Lower lobe of right lung (tissue), 2 donors: Measurements from ENCODE around the gene GDPGP1. TPM values are rescaled to one million over a fixed set of nuclear protein-coding genes. Genes with fewer than 3 reads are reported as not detected.
"Not testable (repeated sequence)": the region's sequence is repeated elsewhere in the genome, so short reads cannot be mapped to it uniquely, and the experiment has no call there.

Source experiments
- ATAC-seq, 2 donors: fragments of 200-7000 bp; cut with Tn5 transposase; one replicate each; pipeline ENCODE4 v1.9.1; 2020 to 2022; ENCODE audit warnings: mild to moderate bottlenecking in 2 of 2, moderate library complexity in 2 of 2
- DNase-seq: peaks from one replicate; pipeline ENCODE4 v3.0.0-alpha.2; 2020
- H3K27ac ChIP-seq: fragments of 200-600 bp; one replicate; pipeline ENCODE4 v1.8.0; 2022
- H3K27me3 ChIP-seq: fragments of 200-600 bp; one replicate; pipeline ENCODE4 v1.8.0; 2022; ENCODE audit warnings: low read depth
- H3K36me3 ChIP-seq: fragments of 200-600 bp; one replicate; pipeline ENCODE4 v1.8.0; 2022; ENCODE audit warnings: mild to moderate bottlenecking
- H3K4me1 ChIP-seq: fragments of 200-600 bp; one replicate; pipeline ENCODE4 v1.8.0; 2022
- H3K4me3 ChIP-seq: fragments of 200-600 bp; one replicate; pipeline ENCODE4 v1.8.0; 2022; ENCODE audit warnings: mild to moderate bottlenecking
- H3K9me3 ChIP-seq: fragments of 200-600 bp; one replicate; pipeline ENCODE4 v1.8.0; 2022
- intact Hi-C: fragments of 100-400 bp; cut with DNase I; formaldehyde crosslinking; loops from one replicate; pipeline ENCODE4 v1.11.0; 2022
- total RNA-seq: library from RNA; stranded (reverse); fragmentation: NEBNext Ultra II Directional; extraction: Animal tissue kit (Norgen Biotek cat#: 25700); gene quantifications from one replicate; pipeline ENCODE4 v1.2.1, GENCODE V29; 2021
- TF ChIP-seq, protein P1 (sequence below): fragments of 200-600 bp; IDR thresholded peaks from one replicate; pipeline ENCODE4 v1.8.0; 2022; ENCODE audit warnings: antibody characterized with exemption, mild to moderate bottlenecking
- donor health status: DM: no; HTN: yes; CAD: no; lungs with severe emphysema.

Gene GDPGP1
- total RNA-seq, 1 donor from 2014 or later = 13.1 TPM

DNA sequence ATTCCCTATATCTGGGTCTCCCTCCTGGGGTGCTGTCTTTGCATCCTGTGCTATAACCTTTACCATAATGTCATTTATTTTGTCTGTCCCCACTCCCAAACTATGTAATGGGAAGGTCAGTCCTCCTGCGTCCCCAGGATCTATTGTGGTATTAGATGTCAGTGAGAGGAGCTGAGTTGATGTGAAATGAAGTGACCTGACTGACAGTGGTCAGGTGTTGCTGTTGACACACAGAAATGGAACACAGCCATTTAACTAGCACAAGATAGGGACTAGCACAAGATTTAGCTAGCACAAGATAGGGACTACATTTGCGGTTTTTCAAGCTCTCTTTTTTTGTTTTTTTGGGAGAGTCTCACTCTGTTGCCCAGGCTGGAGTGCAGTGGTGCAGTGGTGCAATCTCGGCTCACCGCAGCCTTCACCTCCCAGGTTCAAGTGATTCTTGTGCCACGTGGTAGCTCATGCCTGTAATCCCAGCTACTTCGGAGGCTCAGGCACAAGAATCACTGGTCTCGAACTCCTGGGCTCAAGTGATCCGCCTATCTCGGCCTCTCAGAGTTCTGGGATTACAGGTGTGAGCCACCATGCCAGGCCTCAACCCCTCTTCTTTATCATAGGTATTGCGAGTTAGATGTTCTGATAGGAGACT lies 36.6 kb downstream of the GDPGP1 start:
- Histone ChIP-seq H3K36me3 (peaks cover 77% of the 10 kb centered on the region), H3K4me3 (no peak overlapping the region), H3K27ac (no peak overlapping the region), H3K27me3 (no peaks in the 10 kb centered on the region), H3K4me1 (peaks cover 41% of the 10 kb centered on the region), H3K9me3 (no peaks in the 10 kb centered on the region)
- intact Hi-C loops = no loop called here
- ATAC-seq (no peak), DNase-seq (no peak)
- TF ChIP-seq, protein P1, sequence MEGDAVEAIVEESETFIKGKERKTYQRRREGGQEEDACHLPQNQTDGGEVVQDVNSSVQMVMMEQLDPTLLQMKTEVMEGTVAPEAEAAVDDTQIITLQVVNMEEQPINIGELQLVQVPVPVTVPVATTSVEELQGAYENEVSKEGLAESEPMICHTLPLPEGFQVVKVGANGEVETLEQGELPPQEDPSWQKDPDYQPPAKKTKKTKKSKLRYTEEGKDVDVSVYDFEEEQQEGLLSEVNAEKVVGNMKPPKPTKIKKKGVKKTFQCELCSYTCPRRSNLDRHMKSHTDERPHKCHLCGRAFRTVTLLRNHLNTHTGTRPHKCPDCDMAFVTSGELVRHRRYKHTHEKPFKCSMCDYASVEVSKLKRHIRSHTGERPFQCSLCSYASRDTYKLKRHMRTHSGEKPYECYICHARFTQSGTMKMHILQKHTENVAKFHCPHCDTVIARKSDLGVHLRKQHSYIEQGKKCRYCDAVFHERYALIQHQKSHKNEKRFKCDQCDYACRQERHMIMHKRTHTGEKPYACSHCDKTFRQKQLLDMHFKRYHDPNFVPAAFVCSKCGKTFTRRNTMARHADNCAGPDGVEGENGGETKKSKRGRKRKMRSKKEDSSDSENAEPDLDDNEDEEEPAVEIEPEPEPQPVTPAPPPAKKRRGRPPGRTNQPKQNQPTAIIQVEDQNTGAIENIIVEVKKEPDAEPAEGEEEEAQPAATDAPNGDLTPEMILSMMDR = no peak

DNA sequence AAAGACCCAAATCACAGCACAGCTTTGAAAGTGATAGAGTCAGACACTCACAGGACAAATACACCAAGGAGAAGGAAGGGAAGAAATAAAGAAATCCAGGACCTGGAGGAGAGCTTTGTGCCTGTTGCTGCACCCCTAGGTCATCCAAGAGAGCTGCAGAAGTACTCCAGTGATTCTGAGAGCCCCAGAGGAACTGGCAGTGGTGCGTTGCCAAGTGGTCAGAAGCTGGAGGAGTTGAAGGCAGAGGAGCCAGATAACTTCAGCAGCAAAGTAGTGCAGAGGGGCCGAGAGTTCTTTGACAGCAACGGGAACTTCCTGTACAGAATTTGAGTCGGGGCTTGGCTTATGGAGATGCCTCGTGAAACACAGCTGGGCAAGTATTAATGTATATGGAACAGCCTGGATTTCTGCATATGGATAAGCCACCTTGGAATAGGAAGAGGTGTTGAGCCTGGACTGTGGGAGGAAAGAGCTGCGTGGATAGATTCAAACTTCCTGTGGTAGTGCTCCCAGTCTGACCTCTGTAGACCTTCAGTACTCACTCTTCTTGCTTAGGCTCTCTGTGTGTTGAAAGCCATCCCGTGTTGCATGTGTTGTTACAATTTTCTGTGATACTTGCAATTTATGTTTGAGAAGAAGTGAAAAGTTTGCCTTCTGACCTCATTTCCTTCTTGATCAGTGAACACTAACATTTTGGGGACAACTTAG lies 37.6 kb downstream of the GDPGP1 start:
- Histone ChIP-seq H3K4me3 (no peak overlapping the region), H3K27ac (no peak overlapping the region), H3K9me3 (no peaks in the 10 kb centered on the region), H3K4me1 (peaks cover 38% of the 10 kb centered on the region), H3K36me3 (peaks cover 77% of the 10 kb centered on the region), H3K27me3 (no peaks in the 10 kb centered on the region)
- intact Hi-C loops = no loop called here
- DNase-seq (no peak), ATAC-seq (peak; percentile 23 to 37)
- TF ChIP-seq, protein P1 = no peak

DNA sequence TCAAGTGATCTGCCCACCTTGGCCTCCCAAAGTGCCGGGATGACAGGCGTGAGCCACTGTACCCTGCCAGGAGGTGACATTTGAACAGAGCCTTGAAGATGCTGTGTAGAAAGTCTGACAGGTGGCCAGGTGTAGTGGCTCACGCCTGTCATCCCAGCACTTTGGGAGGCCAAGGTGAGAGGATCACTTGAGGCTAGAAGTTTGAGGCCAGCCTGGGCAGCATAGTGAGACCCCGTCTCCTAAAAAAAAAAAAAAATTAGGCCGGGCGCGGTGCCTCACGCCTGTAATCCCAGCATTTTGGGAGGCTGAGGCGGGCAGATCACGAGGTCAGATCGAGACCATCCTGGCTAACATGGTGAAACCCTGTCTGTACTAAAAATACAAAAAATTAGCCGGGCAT lies 44.5 kb downstream of the GDPGP1 start:
- DNase-seq, intact Hi-C loops, H3K27ac ChIP-seq, H3K9me3 ChIP-seq, H3K4me1 ChIP-seq, H3K27me3 ChIP-seq, ATAC-seq, H3K4me3 ChIP-seq: not testable (repeated sequence)
- H3K36me3 ChIP-seq = peaks cover 16% of the 10 kb centered on the region

DNA sequence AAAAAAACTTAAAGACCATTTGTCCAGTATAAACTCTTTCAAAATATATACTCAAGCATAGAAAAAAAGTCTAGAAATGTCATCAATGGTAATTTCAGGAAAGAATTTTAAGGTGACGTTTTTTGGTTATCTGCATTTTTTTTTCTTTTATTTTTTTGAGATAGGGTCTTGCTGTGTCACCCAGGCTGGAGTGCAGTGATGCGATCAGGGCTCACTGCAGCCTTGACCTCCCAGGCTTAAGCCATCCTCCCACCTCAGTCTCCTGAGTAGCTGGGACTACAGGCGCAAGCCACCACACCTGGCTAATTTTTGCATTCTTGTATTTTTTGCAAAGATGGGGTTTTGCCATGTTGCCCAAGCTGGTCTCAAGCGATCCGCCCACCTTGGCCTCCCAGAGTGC lies 46.7 kb downstream of the GDPGP1 start:
- intact Hi-C loops = not testable (repeated sequence)

DNA sequence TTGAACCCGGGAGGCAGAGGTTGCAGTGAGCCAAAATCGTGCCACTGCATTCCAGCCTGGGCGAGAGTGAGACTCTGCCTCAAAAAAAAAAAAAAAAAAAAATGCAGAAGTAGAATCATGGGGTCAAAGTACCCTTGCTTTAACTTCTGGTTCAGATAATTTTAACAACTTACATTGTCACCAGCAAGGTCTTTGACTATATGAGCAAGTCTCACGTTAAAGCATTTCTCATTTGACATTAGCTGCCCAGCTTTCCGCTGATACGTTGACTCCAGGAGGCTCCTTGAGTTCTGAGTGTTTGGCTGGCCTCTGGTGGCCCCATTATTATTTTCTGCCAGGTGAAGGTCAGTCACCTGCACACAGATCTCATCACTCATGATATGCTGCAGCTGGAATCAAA lies 47.6 kb downstream of the GDPGP1 start:
- H3K9me3 ChIP-seq, H3K36me3 ChIP-seq, intact Hi-C loops, ATAC-seq, DNase-seq, H3K4me1 ChIP-seq, H3K27ac ChIP-seq, H3K27me3 ChIP-seq, H3K4me3 ChIP-seq: not testable (repeated sequence)

More for the DNA sequence above, 46.7 kb downstream of the GDPGP1 start:
- H3K9me3 ChIP-seq, DNase-seq, H3K27ac ChIP-seq, H3K36me3 ChIP-seq, H3K27me3 ChIP-seq, H3K4me1 ChIP-seq, ATAC-seq, H3K4me3 ChIP-seq: not testable (repeated sequence)

DNA sequence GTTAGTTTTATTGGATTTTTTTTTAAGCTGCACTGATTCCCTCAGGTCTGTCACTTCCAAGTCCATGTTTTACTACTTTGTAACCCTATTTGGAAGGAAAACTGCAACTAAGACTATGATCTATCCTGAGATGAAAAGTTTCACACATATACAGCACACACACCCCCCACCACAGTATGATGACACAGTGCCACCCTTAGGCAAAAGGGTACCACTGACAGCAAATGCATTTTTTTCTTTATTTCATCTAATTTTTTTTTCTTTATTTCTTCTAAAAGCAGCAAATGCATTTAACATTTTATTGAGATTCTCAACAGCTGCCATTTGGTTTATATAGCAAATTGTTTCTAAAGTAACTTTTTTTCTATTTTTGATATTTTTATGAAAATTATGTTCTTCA lies 52.7 kb downstream of the GDPGP1 start:
- DNase-seq (no peak), ATAC-seq (no peak)
- intact Hi-C loops = no loop called here
- no peaks in the 10 kb centered on the region for H3K27me3 ChIP-seq
- TF ChIP-seq, protein P1 = peak; percentile 43
- no peaks in the 10 kb centered on the region for H3K4me1 ChIP-seq
- H3K36me3 ChIP-seq = no peaks in the 10 kb centered on the region
- H3K4me3 ChIP-seq = no peak overlapping the region
- no peak overlapping the region for H3K27ac ChIP-seq
- H3K9me3 ChIP-seq = no peaks in the 10 kb centered on the region

DNA sequence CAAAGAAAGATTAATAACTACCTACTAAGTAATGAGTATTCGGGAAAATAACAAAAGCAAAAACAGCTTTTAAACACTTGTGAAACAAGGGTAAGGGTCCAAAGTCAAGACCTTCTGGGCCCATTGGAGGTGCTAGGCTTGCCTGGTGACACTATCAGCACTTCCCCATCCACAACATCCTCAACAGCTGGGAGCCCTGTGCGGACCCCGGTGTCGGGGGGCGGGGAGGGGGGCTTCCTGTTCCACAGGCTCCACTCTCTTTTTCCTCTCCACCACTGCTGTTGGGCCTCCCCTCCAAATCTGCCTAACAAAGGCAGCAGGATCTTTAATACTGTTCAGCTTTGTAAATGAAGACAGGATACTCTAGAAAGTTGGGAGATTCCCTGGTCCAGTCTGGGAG lies 53.1 kb downstream of the GDPGP1 start:
- no peak overlapping the region for H3K27ac ChIP-seq
- H3K4me1 ChIP-seq = no peaks in the 10 kb centered on the region
- ATAC-seq (no peak), DNase-seq (no peak)
- H3K4me3 ChIP-seq = no peak overlapping the region
- no peaks in the 10 kb centered on the region for H3K27me3 ChIP-seq
- intact Hi-C loops = no loop called here
- no peaks in the 10 kb centered on the region for H3K36me3 ChIP-seq
- TF ChIP-seq, protein P1 = no peak
- H3K9me3 ChIP-seq = no peaks in the 10 kb centered on the region
